Neuronal stem cell (in vitro differentiated cells): ENCODE data around the gene RASD2.

Experiments used
- DNase-seq: peaks from one replicate; pipeline ENCODE4 v3.0.0-alpha.2; 2013; ENCODE audit warnings: low spot score
- H2AFZ ChIP-seq: one replicate; pipeline ENCODE4 v1.6.1; 2013; ENCODE audit warnings: mild to moderate bottlenecking, low read length, inconsistent platforms
- H2AK5ac ChIP-seq: 2 replicates; pipeline ENCODE4 v1.6.1; 2013; ENCODE audit warnings: low read depth, mild to moderate bottlenecking, inconsistent platforms, low read length, moderate library complexity, mixed read lengths
- H2BK120ac ChIP-seq: 2 replicates; pipeline ENCODE4 v1.6.1; 2013; ENCODE audit warnings: low read depth, mild to moderate bottlenecking, inconsistent platforms, low read length, moderate library complexity, mixed read lengths
- H2BK12ac ChIP-seq: one replicate; pipeline ENCODE4 v1.6.1; 2013; ENCODE audit warnings: low read length, inconsistent platforms
- H2BK15ac ChIP-seq: 2 replicates; pipeline ENCODE4 v1.6.1; 2013; ENCODE audit warnings: mild to moderate bottlenecking, low read length, inconsistent platforms, mixed read lengths
- H2BK5ac ChIP-seq: one replicate; pipeline ENCODE4 v1.6.1; 2013; ENCODE audit warnings: inconsistent platforms, mild to moderate bottlenecking, low read length, moderate library complexity
- H3K14ac ChIP-seq: one replicate; pipeline ENCODE4 v1.6.1; 2013; ENCODE audit warnings: low read length, inconsistent platforms
- H3K18ac ChIP-seq: 2 replicates; pipeline ENCODE4 v1.6.1; 2013; ENCODE audit warnings: low read length, inconsistent platforms
- H3K23ac ChIP-seq: 2 replicates; pipeline ENCODE4 v1.6.1; 2013; ENCODE audit warnings: low read depth, mild to moderate bottlenecking, mixed read lengths, low read length, inconsistent platforms; ENCODE audit not compliant: poor library complexity
- H3K27ac ChIP-seq: replicated peaks from 3 replicates; pipeline ENCODE4 v1.5.1; 2013; ENCODE audit warnings: low read length, inconsistent platforms
- H3K27me3 ChIP-seq, 3 experiments: 2 replicates each; pipeline ENCODE4 v1.6.1; 2013; ENCODE audit warnings: low read length in 3 of 3, mild to moderate bottlenecking in 2 of 3, inconsistent platforms in 1 of 3, low read depth in 1 of 3, mixed read lengths in 1 of 3, moderate library complexity in 1 of 3; ENCODE audit not compliant: control insufficient read depth in 3 of 3, insufficient read depth in 3 of 3
- H3K36me3 ChIP-seq, 2 donors: replicated peaks in 1 of 2; 2 replicates each; pipeline ENCODE4 v1.6.1; 2013; ENCODE audit warnings: low read length in 2 of 2; ENCODE audit not compliant: control insufficient read depth in 2 of 2, insufficient read depth in 2 of 2
- H3K4ac ChIP-seq: 2 replicates; pipeline ENCODE4 v1.6.1; 2013; ENCODE audit warnings: inconsistent platforms, mild to moderate bottlenecking, low read length, moderate library complexity
- H3K4me1 ChIP-seq, 2 donors: 1 replicate in 1 of 2; 2 replicates in 1 of 2; pipeline ENCODE4 v1.6.1; 2013; ENCODE audit warnings: low read length in 2 of 2, low read depth in 1 of 2; ENCODE audit not compliant: control insufficient read depth in 2 of 2, insufficient read depth in 1 of 2
- H3K4me2 ChIP-seq: one replicate; pipeline ENCODE4 v1.6.1; 2013; ENCODE audit warnings: mild to moderate bottlenecking, low read length, inconsistent platforms; ENCODE audit not compliant: insufficient read depth, poor library complexity, severe bottlenecking
- H3K4me3 ChIP-seq, 2 donors: 2 replicates each; pipeline ENCODE4 v1.5.1; 2013; ENCODE audit warnings: low read length in 2 of 2, mild to moderate bottlenecking in 2 of 2, inconsistent platforms in 1 of 2, moderate library complexity in 1 of 2
- H3K79me1 ChIP-seq: one replicate; pipeline ENCODE4 v1.6.1; 2013; ENCODE audit warnings: low read depth, mild to moderate bottlenecking, inconsistent platforms, low read length, moderate library complexity
- H3K9ac ChIP-seq: one replicate; pipeline ENCODE4 v1.6.1; 2013; ENCODE audit warnings: mild to moderate bottlenecking, low read depth, low read length, inconsistent platforms; ENCODE audit not compliant: poor library complexity
- H3K9me3 ChIP-seq, 2 donors: replicated peaks in 1 of 2; 2 replicates each; pipeline versions ENCODE3 to v1.6.1; 2013; ENCODE audit warnings: low read length in 2 of 2, mild to moderate bottlenecking in 2 of 2, inconsistent platforms in 1 of 2, low read depth in 1 of 2, mixed read lengths in 1 of 2, moderate library complexity in 1 of 2; ENCODE audit not compliant: control insufficient read depth in 2 of 2, insufficient read depth in 1 of 2
- H4K8ac ChIP-seq: one replicate; pipeline ENCODE4 v1.6.1; 2013; ENCODE audit warnings: low read depth, mild to moderate bottlenecking, inconsistent platforms, low read length, moderate library complexity
- H4K91ac ChIP-seq: one replicate; pipeline ENCODE4 v1.6.1; 2013; ENCODE audit warnings: low read length, low read depth, mild to moderate bottlenecking, inconsistent platforms; ENCODE audit not compliant: poor library complexity
- WGBS, 2 donors: extraction: QIAGEN DNeasy Blood & Tissue Kit; methylation state at CpG; one replicate each; pipeline ENCODE4 v1.1.7; 2013; ENCODE audit warnings: missing lambda C conversion rate in 2 of 2, mixed read lengths in 1 of 2; ENCODE audit not compliant: insufficient read length in 2 of 2, insufficient replicate concordance in 1 of 2; ENCODE audit errors: extremely low coverage in 2 of 2; 5-methylcytosine and 5-hydroxymethylcytosine counted together

RASD2 gene

DNA sequence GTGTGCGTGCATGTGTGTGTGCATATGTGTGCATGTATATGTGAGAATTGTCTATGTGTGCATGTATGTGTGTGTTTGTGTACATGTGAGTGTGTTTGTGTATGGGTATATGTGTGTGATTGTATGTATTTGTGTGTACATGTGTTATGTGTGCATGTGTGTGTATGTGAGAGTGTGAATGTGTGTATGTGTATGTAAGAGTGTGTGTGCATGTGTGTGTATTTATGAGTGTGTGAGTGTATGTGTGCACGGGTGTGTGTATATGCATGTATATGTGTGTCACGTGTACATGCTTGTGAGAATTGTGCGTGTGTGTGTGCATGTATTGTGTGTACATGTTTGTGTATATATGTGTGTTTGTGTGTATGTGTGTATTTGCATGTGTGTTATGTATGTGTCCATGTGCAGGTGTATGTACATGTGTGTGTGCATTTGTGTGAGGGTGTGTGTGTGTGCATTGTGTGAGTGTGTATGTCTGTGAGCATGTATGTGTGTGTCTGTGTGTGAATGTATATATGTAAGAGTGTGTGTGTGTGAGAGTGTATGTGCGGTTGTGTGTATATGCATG, 60.5 kb downstream of the RASD2 start:
- Histone ChIP-seq H3K79me1 (no peaks in the 10 kb centered on the region), H3K4me2 (no peak overlapping the region), H3K4me3 (peak overlapping the region in 1 of 2 donors; percentile 48), H3K23ac (no peak overlapping the region), H2BK12ac (no peak overlapping the region), H2AFZ (no peak overlapping the region), H3K27ac (no peak overlapping the region), H3K9ac (no peak overlapping the region), H2BK15ac (no peak overlapping the region), H3K9me3 (peaks cover 0 to 2% of the 10 kb centered on the region in 2 donors), H3K36me3 (peaks cover 0 to 4% of the 10 kb centered on the region in 2 donors), H3K4ac (no peak overlapping the region), H2AK5ac (no peak overlapping the region), H3K18ac (no peak overlapping the region), H3K27me3 (peaks cover 0 to 10% (median 0%) of the 10 kb centered on the region in 3 experiments), H3K4me1 (peaks cover 0 to 2% of the 10 kb centered on the region in 2 donors), H3K14ac (no peak overlapping the region), H4K8ac (peak overlapping the region; percentile 25), H2BK5ac (no peak overlapping the region), H4K91ac (peak overlapping the region; percentile 12), H2BK120ac (no peak overlapping the region)
- DNase-seq, result no peak
- 100% methylated on average over 1 of the region's 5 CpGs; no CpG with 5 or more reads in 1 of the 2 donors for WGBS, 2 donors

DNA sequence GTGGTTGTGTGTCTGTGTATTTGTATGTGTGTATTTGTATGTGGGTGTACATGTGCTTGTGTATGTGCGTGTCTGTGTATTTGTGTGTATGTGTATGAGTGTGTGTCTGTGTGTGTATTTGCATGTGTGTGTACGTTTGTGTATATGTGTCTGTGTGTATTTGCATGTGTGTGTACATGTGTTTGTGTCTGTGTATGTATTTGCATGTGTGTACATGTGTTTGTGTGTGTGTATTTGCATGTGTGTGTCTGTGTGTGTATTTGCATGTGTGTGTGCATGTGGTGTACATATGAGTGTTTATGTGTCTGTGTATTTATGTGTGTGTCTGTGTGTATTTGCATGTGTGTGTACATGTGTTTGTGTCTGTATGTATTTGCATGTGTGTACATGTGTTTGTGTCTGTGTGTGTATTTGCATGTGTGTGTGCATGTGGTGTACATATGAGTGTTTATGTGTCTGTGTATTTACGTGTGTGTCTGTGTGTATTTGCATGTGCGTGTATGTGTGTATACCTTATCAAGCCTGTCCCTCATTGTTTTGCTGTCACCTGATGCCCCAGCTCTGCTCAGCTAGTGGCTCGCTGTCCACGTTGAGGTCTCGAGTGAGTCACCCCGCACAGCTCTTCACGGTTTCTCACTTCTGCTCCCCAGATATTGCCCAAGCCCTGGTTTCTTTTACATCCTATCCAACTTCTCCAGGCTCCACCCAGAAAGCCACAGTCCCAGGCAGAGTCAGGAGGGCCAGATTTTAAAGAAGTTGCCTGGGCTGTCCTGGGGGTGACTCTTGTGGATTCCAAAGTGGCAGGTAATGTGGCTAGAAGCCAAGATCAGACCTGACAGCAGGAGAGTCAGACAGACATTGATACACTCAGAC, 61.3 kb downstream of the RASD2 start:
- H2AFZ ChIP-seq, result no peak overlapping the region
- no peaks in the 10 kb centered on the region for H3K79me1 ChIP-seq
- peak overlapping the region; percentile 12 for H4K91ac ChIP-seq
- H3K36me3 ChIP-seq, result peaks cover 0 to 4% of the 10 kb centered on the region in 2 donors
- H3K4me1 ChIP-seq, result peaks cover 0 to 2% of the 10 kb centered on the region in 2 donors
- no peak overlapping the region for H3K27ac ChIP-seq
- peak overlapping the region; percentile 5 for H3K9ac ChIP-seq
- peaks cover 0 to 15% (median 0%) of the 10 kb centered on the region in 3 experiments for H3K27me3 ChIP-seq
- no peak overlapping the region for H3K4me3 ChIP-seq
- H4K8ac ChIP-seq, result no peak overlapping the region
- DNase-seq, result no peak
- no peak overlapping the region for H2BK5ac ChIP-seq
- H2BK120ac ChIP-seq, result no peak overlapping the region
- H3K4me2 ChIP-seq, result no peak overlapping the region
- H3K4ac ChIP-seq, result no peak overlapping the region
- peaks cover 0 to 2% of the 10 kb centered on the region in 2 donors for H3K9me3 ChIP-seq
- WGBS, 2 donors, result no CpG with 5 or more reads among the region's 9 CpGs
- H2BK12ac ChIP-seq, result no peak overlapping the region
- no peak overlapping the region for H2BK15ac ChIP-seq
- H3K18ac ChIP-seq, result peak overlapping the region; percentile 23
- no peak overlapping the region for H2AK5ac ChIP-seq
- no peak overlapping the region for H3K23ac ChIP-seq
- H3K14ac ChIP-seq, result peak overlapping the region; percentile 10
